CD4-positive, alpha-beta T cell treated with Interleukin-15 for 1 hour (primary cell): ENCODE results near the gene HNRNPA2B1.
"Not testable (repeated sequence)": the region's sequence is repeated elsewhere in the genome, so short reads cannot be mapped to it uniquely, and the experiment has no call there.

Source experiments
- DNase-seq: peaks from one replicate; pipeline ENCODE4 v3.0.0-alpha.2; 2020

HNRNPA2B1 gene

GRCh38 chr7:26197153-26198115 is 3.1 kb downstream of the HNRNPA2B1 start:
- DNase-seq = no peak

DNA sequence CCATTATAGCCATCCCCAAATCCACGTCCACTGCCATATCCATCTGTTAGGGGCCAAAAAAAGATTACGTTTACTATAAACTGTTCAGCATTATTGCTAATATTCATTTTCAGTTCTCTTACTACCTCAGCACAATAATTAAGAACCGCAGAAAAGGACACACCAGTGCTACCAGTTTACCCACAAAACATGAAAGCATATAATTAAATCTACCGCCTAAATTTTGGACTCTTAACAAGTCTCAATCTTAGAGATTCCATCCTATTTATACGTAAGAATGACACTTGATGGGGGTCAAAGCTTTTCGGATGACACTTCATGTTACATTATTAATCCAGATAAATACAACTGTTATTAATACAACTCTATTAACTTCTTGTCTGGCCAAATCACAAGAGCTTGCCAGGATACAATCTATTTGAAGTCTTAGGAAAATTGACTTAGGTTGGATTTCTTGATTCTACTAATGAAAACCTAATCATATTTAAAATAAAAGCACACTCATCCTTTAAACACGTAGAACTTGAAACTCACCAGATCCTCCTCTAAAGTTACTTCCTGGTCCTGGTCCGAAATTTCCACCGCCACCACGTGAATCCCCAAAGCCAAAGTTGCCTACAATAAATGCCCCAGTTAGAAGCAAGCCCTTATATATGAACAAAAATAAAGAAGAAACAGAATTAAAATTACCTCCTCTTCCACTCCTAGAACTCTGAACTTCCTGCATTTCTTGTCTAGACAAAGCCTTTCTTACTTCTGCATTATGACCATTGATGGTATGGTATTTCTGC is 4.5 kb downstream of the HNRNPA2B1 start:
- no peak for DNase-seq

- DNase-seq = no peak
Observed at GRCh38 chr7:26195182-26195581, 5.4 kb downstream of the HNRNPA2B1 start.

- not testable (repeated sequence) for DNase-seq
Observed at GRCh38 chr7:26194764-26195163, 5.8 kb downstream of the HNRNPA2B1 start.

- no peak for DNase-seq
Observed at GRCh38 chr7:26193432-26194207, 6.9 kb downstream of the HNRNPA2B1 start.

DNA sequence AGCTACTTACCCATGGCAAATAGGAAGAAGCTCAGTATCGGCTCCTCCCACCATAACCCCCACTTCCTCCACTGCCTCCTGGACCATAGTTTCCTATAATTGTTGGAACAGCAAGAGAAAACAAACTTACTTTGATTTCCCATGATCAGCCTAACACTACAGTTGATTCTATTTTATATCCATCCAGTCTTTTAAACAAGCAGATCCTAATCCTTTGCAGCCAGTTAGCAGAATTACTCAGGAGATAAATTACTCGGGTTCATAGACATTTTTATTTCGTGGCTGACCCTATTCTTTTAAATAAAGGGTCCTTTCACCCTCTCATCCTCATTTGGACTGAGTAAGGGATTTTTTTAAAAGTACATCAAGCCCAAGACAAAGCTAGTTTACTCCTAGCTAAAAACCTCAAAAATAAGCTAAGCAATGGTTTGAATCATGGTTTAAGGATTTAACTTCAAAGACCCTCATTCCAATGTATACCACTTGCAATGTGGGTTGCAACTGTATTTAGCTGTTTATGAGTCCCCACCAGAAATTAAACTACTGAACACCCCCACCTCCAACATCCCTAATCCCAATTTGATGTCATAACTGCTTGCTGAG is 8.0 kb downstream of the HNRNPA2B1 start:
- no peak for DNase-seq

- DNase-seq = no peak
Observed at GRCh38 chr7:26191974-26192479, 8.5 kb downstream of the HNRNPA2B1 start.

GRCh38 chr7:26191233-26191973 is 9.1 kb downstream of the HNRNPA2B1 start:
- DNase-seq = no peak

- DNase-seq = no peak
Observed at GRCh38 chr7:26190417-26190869, 10.1 kb downstream of the HNRNPA2B1 start.

- no peak for DNase-seq
Observed at GRCh38 chr7:26189697-26190096, 10.8 kb downstream of the HNRNPA2B1 start.

- DNase-seq = no peak
Observed at GRCh38 chr7:26188957-26189541, 11.5 kb downstream of the HNRNPA2B1 start.

GRCh38 chr7:26188206-26188956 is 12.2 kb downstream of the HNRNPA2B1 start:
- no peak for DNase-seq

DNA sequence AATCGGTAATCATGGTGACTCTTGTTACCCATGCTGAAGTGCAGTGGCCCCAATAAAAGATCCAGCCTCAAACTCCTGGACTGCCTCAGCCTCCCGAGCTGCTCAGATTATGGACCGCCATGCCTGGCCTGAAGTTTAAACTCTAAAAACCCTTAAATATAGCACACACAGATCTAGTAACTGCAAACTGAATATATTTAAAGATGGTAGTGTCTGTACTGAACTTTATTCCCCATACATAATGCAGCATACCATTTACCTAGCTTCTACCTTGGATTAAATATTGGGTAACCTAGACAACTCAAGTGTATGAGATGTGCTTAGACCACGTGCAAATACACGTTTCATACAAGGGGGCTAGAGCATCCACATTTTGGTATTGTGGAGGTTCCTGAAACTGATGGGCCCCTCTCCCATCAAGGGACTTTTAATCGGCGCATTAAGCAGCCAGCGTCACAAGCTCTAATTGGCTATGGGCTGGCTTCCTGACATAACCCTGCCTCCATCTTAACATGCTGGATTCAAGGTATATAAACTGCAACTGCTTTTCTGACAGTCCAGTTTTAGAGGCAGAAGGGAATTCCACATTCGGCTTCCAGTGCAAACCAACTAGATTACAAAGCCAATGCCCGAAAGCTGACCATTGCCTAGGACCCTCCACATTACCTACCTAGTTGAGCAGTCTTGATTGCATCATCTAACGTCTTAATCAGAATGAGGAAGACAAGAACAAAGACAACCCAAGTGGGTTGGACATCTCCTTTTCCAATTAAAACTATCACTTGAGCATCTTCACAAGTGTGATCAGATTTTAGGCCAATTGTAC is 13.0 kb downstream of the HNRNPA2B1 start:
- no peak for DNase-seq

DNA sequence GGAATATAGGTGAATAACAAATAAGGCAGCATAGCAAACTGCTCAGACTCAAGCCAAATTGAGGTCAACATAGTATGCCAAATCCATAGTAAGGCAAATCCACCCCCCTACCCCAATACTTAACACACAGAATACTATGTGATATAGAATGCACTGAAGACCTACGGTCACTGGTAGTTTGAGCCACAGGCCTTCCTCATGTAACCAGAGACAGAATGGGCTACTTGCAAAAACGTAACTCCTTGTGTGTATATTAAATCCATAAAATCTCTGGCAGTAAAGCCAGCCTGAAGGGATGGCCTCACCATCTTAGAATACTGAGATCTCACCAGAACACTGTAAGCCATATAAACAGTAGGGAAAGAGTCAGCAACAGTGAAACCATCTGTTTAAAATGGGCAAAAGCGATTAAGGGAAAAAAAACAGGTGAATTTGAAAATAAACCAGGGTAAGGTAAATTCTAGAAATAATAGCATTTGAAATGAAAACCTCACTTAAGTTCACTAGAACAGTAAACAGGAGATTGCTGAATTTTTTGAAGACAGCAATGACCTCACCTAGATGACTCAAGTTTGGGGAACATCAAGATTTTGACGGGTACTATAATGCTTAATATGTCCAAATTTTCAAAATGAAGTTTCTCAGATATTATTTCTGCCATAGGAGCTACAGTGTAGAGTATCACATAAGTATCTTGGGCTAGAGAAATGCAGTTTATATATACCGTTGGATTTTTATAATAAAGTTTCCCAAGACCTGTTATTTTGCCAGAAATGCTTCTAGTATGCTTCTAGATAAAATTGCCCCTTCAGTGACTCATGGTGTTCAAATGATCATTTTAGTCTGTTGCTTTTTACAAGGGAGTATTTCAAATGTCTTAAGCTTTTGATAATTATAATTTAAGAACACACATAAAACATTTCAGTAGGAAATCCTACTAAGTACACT is 13.9 kb downstream of the HNRNPA2B1 start:
- no peak for DNase-seq

GRCh38 chr7:26185844-26186180 is 14.7 kb downstream of the HNRNPA2B1 start:
- no peak for DNase-seq

GRCh38 chr7:26185131-26185843 is 15.3 kb downstream of the HNRNPA2B1 start:
- DNase-seq = no peak

- not testable (repeated sequence) for DNase-seq
Observed at GRCh38 chr7:26184281-26185101, 16.1 kb downstream of the HNRNPA2B1 start.
